Sigmoid colon (tissue), 3 donors: Measurements from ENCODE around the gene VPS18.

ENCODE experiments used
- POLR2A ChIP-seq, 2 donors: fragments of 450-650 bp; IDR thresholded peaks; one replicate each; pipeline ENCODE4 v1.6.1; 2016; ENCODE audit warnings: antibody characterized with exemption in 2 of 2, mild to moderate bottlenecking in 2 of 2, moderate library complexity in 2 of 2
- TF ChIP-seq, protein P1 (sequence below), 4 experiments: fragments of 450-650 bp in 3 of 4; fragments of 200-600 bp in 1 of 4; IDR thresholded peaks; one replicate each; pipeline ENCODE4 v1.5.1; 2016 to 2019; ENCODE audit warnings: antibody characterized with exemption in 4 of 4, mild to moderate bottlenecking in 3 of 4, moderate library complexity in 2 of 4

DNA sequence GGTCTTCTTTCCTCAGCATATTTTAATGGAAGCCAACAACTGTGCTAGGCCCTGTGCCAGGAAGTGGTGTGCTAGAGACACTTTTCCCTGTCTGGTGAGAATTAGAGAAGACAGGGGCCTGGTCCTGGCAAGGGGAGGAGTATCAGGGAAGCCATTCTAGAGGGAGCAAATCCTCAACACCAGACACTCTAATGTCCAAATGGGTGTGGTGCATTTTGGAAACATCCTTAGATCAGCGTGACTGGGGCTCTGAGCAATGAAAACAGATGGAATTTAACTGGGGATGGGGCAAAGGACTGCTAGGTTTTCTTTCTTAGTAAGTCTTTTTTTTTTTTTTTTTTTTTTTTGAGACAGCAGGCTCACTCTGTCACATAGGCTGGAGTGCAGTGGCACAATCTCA, 7.7 kb upstream of the VPS18 start:
- TF ChIP-seq, protein P1, sequence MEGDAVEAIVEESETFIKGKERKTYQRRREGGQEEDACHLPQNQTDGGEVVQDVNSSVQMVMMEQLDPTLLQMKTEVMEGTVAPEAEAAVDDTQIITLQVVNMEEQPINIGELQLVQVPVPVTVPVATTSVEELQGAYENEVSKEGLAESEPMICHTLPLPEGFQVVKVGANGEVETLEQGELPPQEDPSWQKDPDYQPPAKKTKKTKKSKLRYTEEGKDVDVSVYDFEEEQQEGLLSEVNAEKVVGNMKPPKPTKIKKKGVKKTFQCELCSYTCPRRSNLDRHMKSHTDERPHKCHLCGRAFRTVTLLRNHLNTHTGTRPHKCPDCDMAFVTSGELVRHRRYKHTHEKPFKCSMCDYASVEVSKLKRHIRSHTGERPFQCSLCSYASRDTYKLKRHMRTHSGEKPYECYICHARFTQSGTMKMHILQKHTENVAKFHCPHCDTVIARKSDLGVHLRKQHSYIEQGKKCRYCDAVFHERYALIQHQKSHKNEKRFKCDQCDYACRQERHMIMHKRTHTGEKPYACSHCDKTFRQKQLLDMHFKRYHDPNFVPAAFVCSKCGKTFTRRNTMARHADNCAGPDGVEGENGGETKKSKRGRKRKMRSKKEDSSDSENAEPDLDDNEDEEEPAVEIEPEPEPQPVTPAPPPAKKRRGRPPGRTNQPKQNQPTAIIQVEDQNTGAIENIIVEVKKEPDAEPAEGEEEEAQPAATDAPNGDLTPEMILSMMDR (IDR thresholded peaks at IDR 0.05): no peak
- TF ChIP-seq POLR2A (IDR thresholded peaks at IDR 0.05): no peak
